NCI-H69 (cell line): ENCODE results near the gene VAC14.

Experiments
- DNase-seq: peaks from one replicate; lab custom pipeline; 2025; lab: John Stamatoyannopoulos, UW

The VAC14 gene

DNA sequence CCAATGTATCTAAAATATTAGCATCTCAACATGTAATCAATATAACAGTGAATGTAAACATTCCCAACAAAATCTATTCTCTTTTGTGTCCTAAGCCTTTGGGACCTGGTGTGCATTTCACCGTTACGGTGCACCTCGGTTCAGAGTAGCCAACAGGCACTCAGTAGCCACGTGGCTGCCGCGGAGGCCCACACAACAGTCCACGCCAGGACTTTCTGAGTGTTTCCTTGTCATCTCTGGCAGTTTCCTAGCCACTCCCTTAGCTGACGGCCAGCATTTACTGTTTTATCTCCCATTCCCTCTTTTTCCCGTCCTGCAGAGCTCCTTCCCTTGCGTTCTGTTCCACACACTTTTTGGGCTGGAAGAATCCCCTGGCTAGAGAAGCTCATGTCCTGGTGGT lies 36.3 kb downstream of the VAC14 start:
- DNase-seq, result no peak

DNA sequence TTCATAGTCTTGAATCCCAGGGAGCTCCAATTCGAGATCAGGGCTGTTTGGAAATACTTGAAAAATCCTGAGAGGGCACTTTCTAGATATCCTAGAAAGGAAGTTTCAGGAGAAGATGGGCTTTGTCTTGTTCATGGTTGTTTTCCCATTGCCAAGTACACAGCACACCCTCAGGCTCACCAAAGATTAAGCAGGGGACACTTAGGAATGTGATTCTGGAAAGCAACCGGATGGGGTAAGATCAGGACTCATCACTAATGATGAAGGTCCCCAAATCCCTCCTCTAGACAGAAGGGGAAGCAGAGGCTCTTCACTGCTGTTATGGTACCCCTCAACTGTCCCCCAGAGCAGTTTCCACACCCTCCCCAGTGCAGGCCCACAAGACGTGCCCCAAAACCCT lies 40.7 kb downstream of the VAC14 start:
- no peak for DNase-seq

DNA sequence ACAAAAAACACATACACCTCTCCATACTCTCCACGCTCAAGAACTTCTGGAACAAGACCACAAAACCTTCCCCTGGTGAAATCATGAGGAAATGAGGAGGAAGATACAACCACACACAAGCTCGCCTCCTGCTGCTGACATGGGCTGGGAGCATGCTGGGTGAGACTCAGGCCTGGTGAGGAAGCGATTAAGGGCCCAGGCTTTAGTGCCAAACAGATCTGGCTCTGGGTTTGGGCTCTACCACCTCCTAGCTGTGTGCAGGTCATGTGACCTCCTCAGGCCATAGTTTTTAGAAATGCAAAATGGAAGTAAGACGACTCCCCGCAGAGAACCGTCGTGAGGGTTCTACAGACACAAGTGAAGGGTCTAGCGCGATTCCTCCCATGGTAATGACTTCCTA lies 41.3 kb downstream of the VAC14 start:
- DNase-seq, result no peak

DNA sequence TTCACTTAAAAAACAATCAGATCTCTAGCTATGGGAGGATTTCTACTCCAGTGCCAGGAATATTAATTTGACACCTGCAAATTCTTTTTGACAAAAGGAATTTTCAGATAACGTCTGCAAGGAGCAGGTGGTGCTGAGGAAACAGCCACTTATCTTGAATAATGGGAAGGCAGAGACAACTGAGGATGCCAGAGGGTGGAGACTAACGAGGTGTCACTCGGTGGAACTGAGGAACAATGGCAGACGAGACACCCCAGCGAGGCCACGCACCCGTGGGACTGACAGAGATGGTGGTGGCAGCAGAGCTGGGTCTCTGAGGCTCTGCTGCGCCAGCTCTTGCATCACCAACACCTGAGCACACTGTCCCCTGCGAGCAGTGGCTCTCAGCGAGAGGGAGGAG lies 42.2 kb downstream of the VAC14 start:
- no peak for DNase-seq

DNA sequence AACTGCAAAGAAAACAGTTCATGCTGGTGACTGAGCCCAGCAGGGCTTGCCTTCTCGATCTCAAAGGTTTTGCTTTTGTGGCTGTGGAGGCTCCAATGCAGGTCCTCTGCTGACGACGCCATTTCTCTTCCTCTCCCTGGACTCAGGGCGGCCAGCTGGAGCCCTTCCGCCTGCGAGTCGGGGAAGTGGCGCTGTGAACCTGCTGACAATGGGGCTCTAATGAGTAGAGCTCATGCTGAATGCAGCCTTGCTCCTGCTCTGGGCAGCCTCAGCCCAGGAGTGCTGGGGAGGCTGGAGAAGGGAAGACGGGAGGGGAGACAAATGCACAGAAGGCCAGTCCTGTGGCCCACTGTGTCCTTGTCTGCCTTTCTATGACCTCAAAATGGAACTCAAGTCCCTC lies 43.8 kb downstream of the VAC14 start:
- no peak for DNase-seq

DNA sequence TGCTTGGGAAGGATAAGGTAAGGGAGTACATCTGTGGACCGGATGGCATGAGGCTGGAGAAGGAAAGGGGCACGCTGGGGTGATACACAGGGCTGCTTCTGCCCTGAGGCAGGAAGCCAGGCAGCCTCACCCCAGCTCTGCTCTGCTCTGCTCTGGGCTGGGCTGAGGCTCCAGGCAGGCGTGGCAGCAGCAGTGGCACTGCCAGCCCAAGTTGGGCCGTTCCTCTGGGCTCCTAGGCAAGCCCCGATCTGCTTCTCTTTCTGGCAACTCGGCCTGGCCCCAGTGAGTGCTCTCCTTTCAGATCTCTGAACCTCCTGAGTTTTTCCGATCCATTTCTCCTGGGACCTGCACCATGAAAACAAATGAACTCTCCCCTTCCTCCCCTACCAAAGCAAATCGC lies 44.9 kb downstream of the VAC14 start:
- DNase-seq, result no peak

DNA sequence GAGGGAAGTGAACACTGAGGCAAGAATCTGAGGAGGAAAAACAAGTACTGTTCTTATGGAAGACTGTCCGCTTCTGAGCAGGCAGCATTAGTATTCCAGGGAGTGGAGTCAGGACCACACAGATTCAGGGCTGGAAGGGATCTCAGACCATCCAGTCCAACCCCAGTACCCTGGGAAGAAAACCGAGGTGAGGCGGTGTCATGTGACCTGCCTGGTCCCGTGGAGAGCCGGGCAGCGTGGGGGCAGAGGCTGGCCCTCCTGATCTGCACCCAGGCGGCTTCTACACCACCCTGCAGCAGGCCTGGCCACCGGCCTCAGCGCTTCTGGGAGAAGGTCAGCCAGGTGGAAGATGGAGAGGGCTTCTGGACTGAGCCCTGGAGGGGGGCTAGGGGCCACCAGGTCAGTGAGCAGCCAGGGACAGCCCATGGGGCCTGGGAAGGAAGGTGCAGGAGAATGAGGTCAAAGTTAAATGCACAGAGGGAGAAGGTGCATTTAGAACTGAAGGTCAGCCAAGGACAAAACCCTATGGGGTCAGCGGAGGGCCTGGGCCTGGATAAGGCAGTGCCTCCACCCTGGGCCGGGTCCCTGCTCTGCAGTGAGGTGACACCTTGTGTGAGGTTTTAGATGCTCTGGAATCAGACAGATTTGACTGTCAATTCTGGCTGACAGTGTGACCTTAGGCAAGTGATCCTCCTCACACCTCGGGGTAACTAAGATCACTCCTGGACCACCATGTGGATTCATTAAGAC lies 45.9 kb downstream of the VAC14 start:
- DNase-seq, result no peak

DNA sequence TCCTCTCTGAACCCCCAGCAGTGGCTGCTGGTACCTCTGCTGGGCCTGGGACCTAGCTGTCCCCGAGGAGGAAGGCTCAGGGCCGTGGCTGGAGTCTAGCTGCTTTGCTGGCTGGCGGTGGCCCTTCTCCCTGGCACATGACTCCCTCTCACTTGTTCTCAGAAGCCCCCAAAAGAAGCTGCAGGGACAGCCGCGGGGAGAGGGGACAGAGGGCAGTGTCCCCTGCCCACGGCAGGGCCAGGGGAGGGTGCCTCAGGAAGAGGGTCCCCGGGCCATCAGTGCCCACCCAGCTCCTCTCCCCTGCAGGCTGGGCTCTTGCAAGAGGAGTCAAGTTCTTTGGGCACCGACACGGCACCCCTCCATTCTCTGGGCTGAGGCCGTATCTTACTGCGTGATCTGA lies 46.6 kb downstream of the VAC14 start:
- DNase-seq, result no peak

DNA sequence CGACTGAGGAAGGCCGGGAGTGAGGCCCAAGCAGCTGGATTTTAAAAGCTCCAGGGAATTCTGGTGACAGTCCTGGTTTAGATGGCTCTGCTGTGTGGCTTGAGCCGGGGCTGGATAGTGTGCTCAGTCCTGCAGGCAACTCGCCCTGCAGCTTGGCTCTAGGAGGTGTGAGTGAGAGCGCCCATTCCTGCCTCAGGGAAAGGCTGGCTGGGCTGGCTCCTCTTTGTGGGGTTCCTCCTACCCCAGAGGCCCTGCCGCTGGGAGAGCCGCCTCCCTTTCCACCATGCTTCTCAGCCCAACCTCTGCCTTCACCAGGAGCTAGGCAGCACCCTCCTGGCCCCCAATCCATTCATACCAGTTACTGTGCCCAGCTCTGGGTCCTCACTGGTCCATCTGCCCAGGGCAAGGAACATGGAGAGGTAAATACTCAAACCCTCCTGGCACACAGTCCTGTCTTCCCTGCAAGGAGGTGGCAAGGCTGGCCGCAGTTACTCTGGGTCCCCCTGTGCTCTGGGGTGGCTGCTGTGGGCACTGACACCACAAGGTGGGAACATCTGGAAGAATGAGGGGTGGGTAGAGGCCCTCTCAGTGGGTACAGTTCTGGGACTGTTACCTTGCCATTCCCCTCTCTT lies 47.1 kb downstream of the VAC14 start:
- DNase-seq, result no peak

DNA sequence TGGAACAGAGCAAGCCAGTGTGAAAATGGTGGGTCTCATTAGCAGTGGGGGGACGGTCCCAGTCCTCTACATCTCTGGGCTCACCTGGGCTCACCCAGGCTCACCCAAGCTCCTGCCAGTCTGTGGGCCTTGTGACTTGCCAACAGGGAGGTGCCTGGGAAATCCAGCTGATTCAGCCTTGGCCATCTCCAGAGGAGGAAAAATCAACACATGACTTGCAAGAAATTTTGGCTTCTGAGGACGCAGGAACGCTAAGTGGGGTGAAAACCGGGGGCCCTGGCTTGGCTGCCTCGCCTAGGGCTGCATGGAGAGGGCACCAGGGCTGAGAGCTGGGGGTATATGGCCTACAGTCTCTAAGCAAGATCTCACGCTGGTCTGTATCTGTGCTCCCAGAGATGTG lies 47.7 kb downstream of the VAC14 start:
- no peak for DNase-seq

DNA sequence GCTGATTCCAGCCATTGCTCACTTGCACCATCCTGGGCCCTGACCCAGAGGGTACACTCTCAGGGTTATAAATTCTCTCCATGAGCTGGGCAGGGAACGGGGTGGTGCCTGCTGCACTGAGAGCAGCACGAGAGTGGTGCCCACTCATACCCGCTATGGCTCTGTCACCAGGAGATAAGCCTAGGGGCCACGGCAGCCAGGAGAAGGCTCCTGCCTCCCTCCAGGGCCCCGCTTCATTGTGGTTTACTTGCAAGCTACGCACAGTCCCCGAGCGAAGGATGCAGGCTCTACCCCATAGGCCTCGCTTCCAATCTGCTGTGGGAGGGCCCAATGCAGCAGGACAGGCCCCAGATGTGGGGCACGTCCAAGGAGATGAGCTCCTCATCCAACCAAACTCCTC lies 48.5 kb downstream of the VAC14 start:
- DNase-seq, result no peak

DNA sequence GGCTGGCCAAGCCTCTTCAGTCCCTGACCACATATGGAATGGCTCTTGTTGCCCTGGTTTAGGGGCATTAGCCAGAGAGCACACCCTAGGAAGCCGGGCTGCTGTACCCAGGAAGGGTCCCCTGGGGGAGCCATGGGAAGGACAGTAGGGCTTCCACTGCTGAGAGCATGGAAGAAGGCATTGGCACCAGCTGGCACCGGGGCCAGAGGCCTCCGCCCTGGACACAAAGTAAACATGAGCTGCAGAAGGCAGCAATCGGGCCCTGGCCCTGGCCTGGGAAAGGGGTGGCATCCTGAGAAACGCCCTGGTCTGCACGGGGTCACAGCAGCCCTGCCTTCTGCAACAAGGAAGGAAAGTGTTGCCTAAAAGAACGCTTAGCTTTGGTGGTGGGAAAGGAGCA lies 49.4 kb downstream of the VAC14 start:
- DNase-seq, result no peak

DNA sequence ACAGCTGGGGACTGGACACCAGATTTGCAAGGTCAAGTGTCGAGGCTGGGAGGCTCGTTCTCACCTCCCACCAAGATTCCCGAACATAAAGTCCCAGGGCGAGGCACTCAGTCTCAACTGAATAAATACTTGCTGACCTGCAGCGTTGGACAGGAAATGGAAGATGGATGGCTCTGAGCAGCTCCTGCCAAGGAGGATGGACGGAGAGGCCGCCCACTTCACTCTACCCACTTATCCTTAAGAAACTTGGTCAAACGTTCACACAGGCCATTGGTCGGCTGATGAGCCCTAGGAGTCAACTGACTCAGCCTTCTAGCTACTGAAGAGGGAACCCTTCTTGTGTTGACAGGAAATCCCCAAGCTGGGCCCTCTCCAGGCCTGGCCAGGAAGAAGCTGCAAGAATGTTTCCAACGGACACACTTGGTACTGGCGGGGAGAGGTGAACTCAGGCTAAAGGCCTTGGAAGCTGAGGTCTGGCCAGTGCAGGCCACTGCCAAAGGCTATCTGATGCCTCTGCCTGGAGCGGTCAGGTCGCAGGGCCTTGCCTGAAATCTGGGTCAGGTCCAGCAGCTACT lies 50.0 kb downstream of the VAC14 start:
- no peak for DNase-seq

DNA sequence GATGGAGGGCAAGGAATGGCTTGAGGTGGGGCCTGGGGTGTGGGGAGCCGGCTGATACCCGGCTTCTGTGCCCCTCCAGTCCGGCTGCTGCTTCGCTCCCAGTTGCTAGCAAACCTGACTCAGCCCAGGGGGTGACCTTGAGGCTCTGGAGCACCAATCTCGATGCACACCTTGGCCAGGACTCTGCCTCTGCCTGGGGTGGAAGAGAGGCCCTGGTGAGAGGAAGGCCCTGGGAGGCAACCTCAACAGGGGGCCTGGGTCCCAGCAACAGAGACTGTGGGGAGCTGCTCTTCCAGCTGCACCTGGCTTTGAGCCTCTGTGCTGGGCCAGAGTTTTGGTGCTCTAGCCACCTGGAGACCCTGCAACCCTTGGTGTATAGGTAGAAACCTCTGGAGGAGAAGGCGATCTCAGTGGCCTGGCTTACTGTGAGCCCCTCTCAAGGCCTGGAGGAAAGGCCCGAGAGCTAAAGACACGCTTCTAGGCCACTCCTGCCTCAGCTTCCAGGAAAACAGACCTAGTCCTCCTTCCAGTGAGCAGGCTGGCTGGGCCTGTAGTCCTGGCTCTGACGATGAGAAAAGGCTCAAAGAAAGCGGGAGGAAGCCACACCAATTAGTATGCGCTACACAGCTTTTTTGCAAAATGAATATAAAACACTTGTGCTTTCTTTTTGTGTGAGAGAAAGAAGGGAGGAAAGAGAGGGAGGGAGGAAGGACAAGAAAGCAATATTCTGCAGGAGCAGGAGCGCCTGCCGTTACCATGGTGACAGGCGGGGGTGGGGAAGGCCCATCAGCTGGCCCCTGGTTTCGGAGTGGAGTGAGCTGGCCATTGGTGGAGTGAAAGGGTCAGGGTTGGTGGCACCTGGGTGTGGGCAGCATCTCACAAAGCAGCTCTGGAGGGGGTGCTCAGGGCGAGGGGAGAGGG lies 51.0 kb downstream of the VAC14 start:
- peak; percentile 29 for DNase-seq

DNA sequence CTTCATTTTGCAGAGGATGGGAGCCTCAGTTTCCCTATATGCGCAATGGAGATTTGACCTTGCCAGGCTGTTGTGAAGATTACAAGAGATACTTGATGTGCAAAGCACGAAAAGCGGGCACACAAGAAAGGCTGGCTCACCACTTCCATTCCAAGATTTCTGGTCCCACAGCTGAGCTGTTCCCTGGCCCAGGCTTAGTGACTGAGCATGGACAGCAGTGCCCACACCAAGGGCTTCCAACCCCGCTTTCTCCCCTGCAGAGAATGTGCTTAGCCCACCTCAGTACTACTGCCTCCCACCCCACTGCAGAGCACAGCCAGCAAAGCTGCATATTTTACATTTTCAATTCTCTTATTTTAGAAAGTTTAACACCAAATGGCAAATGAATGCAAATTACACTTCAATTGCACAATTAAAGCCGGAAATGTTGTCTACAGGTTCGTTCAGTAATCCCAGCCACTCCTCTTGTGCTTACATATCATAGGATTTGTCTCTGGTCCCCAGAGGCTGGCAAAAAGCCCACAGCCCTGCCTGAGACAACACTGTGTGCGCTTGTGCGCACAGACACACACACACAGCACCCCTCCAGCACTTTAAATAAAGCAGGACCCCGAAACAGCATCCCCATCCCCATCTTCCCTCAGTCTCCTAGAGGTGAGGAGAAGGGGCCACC lies 51.8 kb downstream of the VAC14 start:
- peak; percentile 44 for DNase-seq

DNA sequence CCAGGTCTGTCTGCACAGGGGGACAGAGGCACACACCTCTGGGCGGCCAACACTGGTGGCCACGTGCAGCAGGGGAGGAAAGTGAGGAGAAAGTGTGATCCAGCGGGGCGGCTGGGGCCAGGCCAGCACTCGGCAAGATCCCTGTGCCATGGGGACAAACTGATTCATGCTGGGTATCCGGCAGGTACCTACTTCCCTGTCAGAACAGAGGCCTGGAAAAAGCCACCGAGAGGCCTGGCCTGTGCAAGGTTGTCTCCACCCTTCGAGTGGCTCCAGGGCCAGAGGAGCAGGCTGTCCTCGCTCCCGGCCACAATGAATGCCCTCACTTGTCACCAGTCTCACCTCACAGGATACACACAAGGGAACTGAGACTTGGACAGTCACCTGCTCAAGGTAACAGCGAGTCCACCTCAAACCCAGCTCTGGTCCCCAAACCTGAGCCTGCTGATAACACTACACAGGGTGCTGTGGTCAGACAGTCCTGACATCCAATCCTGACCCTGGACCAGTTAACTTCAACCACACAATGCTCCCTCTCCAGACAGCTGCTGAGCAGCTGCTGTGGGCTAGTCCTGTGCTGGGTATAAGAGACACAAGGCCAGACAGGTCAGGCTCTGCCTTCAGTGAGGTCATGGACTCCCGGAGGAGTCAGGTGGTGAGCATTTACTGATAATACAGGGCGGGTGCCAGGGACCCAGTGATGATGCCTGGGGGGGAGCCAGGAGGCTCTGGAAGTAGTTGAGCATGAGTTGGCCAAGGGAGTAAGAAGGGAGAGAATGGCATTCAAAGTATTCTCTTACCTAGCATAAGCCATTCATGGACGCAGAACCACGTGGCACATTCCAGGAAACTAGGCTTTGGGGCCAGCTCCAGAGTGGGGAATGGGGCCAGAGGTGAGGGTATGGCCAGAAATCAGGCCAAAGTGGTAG lies 53.0 kb downstream of the VAC14 start:
- DNase-seq, result no peak

DNA sequence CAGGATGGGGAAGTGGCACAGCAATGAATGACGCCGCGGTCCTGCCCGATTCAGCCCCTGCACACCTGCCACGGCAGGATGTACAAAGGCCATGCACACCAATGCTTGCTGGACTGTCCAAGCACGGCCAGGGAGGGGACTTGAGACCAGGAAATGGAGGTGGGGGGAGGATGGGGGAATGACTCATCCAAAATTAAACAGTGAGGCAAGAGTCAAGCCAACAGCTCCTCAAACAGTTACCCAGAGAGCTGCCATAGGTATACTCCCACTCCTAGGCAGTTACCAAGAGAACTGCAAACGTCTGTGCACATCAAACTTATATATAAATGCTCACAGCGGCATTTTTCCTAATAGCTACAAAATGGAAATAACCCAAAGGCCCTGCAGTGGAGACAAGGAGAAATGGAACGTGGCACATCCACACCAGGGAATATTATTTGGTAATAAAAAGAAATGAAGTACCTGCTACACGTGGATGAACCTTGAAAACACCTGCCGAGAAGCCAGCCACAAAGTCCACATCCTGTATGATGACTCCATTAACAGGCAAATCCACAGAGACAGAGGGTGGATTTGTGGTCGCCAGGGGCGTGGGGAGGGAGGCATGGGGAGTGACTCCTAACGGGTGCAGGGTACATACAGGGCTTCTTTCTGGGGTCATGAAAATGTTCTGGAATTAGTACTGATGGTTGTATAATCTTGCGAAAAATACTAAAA lies 54.1 kb downstream of the VAC14 start:
- peak; percentile 82 for DNase-seq

DNA sequence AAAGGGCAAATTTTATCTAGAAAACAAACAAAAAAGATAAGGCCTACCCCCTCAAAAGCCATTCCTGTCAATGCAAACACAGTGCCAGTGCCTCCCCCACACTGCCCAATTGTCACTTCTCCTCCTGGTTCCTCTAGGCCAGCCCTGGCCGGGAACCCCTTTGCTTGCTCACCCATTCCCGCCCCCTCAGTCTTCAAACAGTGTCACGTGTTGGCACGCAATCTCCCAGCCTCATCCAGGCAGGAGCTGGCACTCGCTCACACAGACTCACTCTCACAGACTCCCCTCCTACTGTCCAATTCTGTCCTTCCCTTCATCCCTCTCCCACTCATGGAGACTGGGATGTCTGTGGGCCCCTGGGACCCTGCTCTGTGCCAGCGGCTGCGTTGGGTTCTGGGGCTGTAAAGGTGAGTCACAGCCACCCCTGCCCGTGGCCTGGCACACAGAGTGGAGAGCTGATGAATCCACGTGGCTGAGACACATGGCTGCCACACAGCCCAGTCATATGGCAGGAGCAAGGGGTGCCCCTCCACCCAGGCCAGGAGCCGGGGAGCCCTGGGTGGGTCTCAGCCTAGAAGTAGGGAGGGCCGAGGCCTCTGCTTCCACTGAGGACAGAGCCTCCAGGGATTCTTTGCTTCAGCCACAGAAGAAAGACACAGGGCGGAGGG lies 54.8 kb downstream of the VAC14 start:
- DNase-seq, result peak; percentile 47

DNA sequence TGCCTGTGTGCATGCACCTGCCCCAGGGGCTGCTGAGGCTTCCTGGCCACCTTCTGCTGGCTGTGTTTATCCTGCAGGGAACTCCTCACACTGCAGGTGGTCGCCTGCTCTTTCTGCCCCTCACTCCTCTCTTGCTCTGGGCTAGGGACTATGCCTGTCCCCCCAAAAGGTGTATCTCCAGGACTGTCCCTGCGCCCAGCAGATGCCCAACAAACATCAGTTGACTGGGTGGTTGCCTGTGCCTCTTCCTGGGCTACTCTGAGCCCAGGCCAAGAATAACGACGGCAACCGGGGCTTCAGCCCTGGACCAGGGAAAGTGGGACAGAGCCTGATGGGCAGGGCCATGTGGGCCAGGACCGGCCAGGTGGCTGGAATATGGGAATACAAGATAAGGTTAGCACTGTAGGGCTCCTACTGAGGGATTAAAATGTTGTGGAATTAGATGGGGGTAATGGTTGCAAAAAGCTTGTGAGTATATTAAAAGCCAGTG lies 55.4 kb downstream of the VAC14 start:
- peak; percentile 10 for DNase-seq
